ENCODE results near the gene POU2AF1. TPM values are rescaled to one million over a fixed set of nuclear protein-coding genes. Genes with fewer than 3 reads are reported as not detected.

Gene POU2AF1
- total RNA-seq, 1 donor from 2014 or later, result not detected

GRCh38 chr11:111417766-111418435 lies 38.8 kb upstream of the POU2AF1 start:
- no peaks in the 10 kb centered on the region for H3K36me3 ChIP-seq
- no peaks in the 10 kb centered on the region for H3K9me3 ChIP-seq
- H3K27ac ChIP-seq, result peak overlapping the region; percentile 58
- H3K4me3 ChIP-seq, result no peak overlapping the region
- peaks cover 34% of the 10 kb centered on the region for H3K4me1 ChIP-seq
- no peak for DNase-seq (ENCODE audit: extremely low spot score in 2 of 2)
- TF ChIP-seq POLR2AphosphoS5 (IDR thresholded peaks at IDR 0.05; ENCODE audit: insufficient read depth in 1 of 2, low read depth in 1 of 2), result peak in 1 of 2 donors; percentile 49
- no peak for TF ChIP-seq CTCF (IDR thresholded peaks at IDR 0.05)
- no peak for TF ChIP-seq POLR2A (IDR thresholded peaks at IDR 0.05)
- intact Hi-C loops (cut with DNase I), result no loop called here
- no peaks in the 10 kb centered on the region for H3K27me3 ChIP-seq

DNA sequence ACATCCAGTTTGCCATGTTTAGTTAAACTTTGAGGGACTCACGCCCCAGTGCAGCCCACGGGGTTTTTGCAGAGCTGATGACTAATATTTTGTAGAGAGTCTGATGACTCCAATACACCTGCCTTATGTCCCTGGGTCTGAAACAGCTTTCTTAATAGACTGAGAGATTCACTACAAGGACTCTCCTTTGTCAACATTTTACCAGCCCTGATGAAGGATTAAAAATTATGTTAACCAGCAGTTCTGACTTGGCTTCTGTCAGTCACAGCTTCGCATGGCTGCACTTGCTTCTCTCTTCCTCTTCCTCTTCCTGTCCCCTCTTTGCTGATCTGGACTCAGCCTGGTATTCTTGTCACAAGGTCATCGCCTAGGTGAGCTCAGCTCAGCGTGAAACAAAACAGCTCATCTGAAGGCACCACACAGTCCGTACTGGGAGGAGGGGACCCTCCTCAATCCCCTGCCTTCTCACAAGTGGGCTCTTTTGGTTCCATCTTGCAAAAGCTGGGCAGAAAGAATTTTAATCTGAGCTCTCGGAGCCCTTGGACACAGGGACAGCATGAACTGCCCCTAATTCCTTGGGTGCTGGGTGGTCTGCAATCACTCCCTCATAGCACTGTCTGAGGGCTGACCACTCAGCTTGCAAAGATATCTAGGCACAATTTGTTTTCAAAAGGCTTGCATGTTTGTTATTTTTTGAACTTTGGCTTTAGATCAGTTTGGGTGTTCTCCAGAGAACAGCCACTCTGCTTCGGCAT lies 38.1 kb upstream of the POU2AF1 start:
- Histone ChIP-seq H3K27ac (peak overlapping the region; percentile 58), H3K27me3 (no peaks in the 10 kb centered on the region), H3K9me3 (no peaks in the 10 kb centered on the region), H3K4me1 (peaks cover 34% of the 10 kb centered on the region), H3K36me3 (no peaks in the 10 kb centered on the region), H3K4me3 (no peak overlapping the region)
- intact Hi-C loops (cut with DNase I), result no loop called here
- DNase-seq (ENCODE audit: extremely low spot score in 2 of 2), result no peak
- TF ChIP-seq POLR2A (IDR thresholded peaks at IDR 0.05) (no peak), CTCF (IDR thresholded peaks at IDR 0.05) (no peak), POLR2AphosphoS5 (IDR thresholded peaks at IDR 0.05; ENCODE audit: insufficient read depth in 1 of 2, low read depth in 1 of 2) (no peak)

DNA sequence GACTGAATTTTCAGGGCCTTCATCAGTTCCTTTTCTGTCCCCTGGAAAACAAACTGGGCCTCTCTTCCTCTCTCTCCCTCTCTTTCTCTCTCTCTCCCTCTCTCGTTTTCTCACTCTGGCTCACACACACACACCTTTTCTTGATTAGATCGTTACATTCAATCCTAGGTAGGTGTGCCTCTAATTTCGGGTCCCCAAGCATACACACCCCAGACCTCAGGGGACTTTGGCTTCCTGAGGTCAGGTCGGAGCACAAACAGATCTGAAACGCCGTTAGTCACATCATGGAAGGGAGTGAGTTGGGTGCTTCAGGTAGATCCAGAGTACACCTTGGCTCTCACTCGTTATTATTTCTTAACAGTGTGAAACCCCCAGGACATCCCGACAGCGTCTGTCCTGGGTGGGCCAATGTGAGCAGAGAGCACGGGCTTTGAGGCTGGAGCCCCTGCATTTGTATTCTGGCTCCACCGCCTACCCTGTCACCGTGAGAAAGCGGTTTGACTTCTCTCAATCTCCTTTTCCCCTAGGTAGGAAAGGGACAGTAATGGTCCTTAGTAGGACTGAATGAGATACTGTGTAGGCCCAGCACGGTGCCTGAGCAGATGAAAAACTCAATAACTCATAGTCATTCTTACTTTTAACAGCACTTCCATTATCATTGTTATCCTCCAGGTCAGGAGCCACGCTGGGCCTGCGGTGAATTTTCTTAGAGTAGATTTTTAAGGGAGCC lies 37.3 kb upstream of the POU2AF1 start:
- no peaks in the 10 kb centered on the region for H3K36me3 ChIP-seq
- intact Hi-C loops (cut with DNase I), result no loop called here
- peaks cover 34% of the 10 kb centered on the region for H3K4me1 ChIP-seq
- no peak overlapping the region for H3K27ac ChIP-seq
- no peaks in the 10 kb centered on the region for H3K9me3 ChIP-seq
- no peaks in the 10 kb centered on the region for H3K27me3 ChIP-seq
- H3K4me3 ChIP-seq, result no peak overlapping the region
- TF ChIP-seq POLR2A (IDR thresholded peaks at IDR 0.05) (no peak), POLR2AphosphoS5 (IDR thresholded peaks at IDR 0.05; ENCODE audit: insufficient read depth in 1 of 2, low read depth in 1 of 2) (no peak), CTCF (IDR thresholded peaks at IDR 0.05) (no peak)
- no peak for DNase-seq (ENCODE audit: extremely low spot score in 2 of 2)

- intact Hi-C loops (cut with DNase I), result no loop called here
- H3K9me3 ChIP-seq, result no peaks in the 10 kb centered on the region
- DNase-seq (ENCODE audit: extremely low spot score in 2 of 2), result no peak
- H3K4me3 ChIP-seq, result no peak overlapping the region
- TF ChIP-seq POLR2AphosphoS5 (IDR thresholded peaks at IDR 0.05; ENCODE audit: insufficient read depth in 1 of 2, low read depth in 1 of 2), result no peak
- no peak for TF ChIP-seq CTCF (IDR thresholded peaks at IDR 0.05)
- H3K27me3 ChIP-seq, result no peaks in the 10 kb centered on the region
- H3K36me3 ChIP-seq, result no peaks in the 10 kb centered on the region
- no peak overlapping the region for H3K27ac ChIP-seq
- H3K4me1 ChIP-seq, result peaks cover 34% of the 10 kb centered on the region
Observed at GRCh38 chr11:111414936-111415335, 35.9 kb upstream of the POU2AF1 start.

Measured in vagina (tissue), 2 donors.